OCI-LY1 (cell line): ENCODE measurements around the gene CRYAB.

ENCODE experiments used
- CTCF ChIP-seq: fragments of 200-600 bp; sonication (generic), shearing (Covaris generic); IDR thresholded peaks from 2 replicates; pipeline ENCODE4 v1.5.1; 2017; ENCODE audit warnings: mild to moderate bottlenecking, antibody characterized with exemption, low read length, moderate library complexity, mixed read lengths
- EZH2 ChIP-seq: fragments of 200-600 bp; sonication (generic), shearing (Covaris generic); IDR thresholded peaks from 2 replicates; pipeline ENCODE4 v1.8.0; 2017; ENCODE audit warnings: borderline replicate concordance, mixed run types, mild to moderate bottlenecking, antibody characterized with exemption, low read length, moderate library complexity, mixed read lengths

- no peak for TF ChIP-seq CTCF
- TF ChIP-seq EZH2 = no peak
These were observed 10.1 kb upstream of the CRYAB start for GRCh38 chr11:111921541-111922230.
